Skeletal muscle tissue (tissue), 4 donors: Measurements from ENCODE around the gene IFNAR2. TPM values are rescaled to one million over a fixed set of nuclear protein-coding genes. Genes with fewer than 3 reads are reported as not detected.
A peak's percentile ranks its signal among the peaks of the same experiment; 100 is the strongest.
"Not testable (repeated sequence)": the region's sequence is repeated elsewhere in the genome, so short reads cannot be mapped to it uniquely, and the experiment has no call there.

ENCODE experiments used
- H3K27ac ChIP-seq: one replicate; pipeline ENCODE4 v1.7.0; 2013; ENCODE audit warnings: mild to moderate bottlenecking, low read depth, low read length, inconsistent platforms
- H3K27me3 ChIP-seq, 3 donors: one replicate each; pipeline ENCODE4 v1.7.0; 2013; ENCODE audit warnings: low read length in 3 of 3; ENCODE audit not compliant: control insufficient read depth in 3 of 3, insufficient read depth in 3 of 3
- H3K36me3 ChIP-seq, 3 donors: one replicate each; pipeline ENCODE4 v1.7.0; 2013; ENCODE audit warnings: low read length in 3 of 3; ENCODE audit not compliant: control insufficient read depth in 3 of 3, insufficient read depth in 3 of 3
- H3K4me1 ChIP-seq, 3 donors: one replicate each; pipeline ENCODE4 v1.7.0; 2013; ENCODE audit warnings: low read length in 3 of 3, mild to moderate bottlenecking in 3 of 3; ENCODE audit not compliant: control insufficient read depth in 3 of 3, insufficient read depth in 3 of 3
- H3K4me3 ChIP-seq, 3 donors: one replicate each; pipeline ENCODE4 v1.7.0; 2013; ENCODE audit warnings: low read length in 3 of 3
- H3K9ac ChIP-seq, 3 donors: one replicate each; pipeline ENCODE4 v1.7.0; 2013; ENCODE audit warnings: low read length in 3 of 3, mild to moderate bottlenecking in 3 of 3, moderate library complexity in 2 of 3, low read depth in 1 of 3
- H3K9me3 ChIP-seq, 3 donors: one replicate each; pipeline ENCODE4 v1.7.0; 2013; ENCODE audit warnings: low read length in 3 of 3; ENCODE audit not compliant: control insufficient read depth in 3 of 3
- total RNA-seq: library from RNA; depleted of rRNA; stranded (reverse); fragments of >200 nt; gene quantifications from one replicate; pipeline ENCODE4 v1.2.3, GENCODE V29; 2014
- donor health status: Osteomylitis.

Gene IFNAR2
- total RNA-seq, 1 donor from 2014 or later = 5.7 TPM

DNA sequence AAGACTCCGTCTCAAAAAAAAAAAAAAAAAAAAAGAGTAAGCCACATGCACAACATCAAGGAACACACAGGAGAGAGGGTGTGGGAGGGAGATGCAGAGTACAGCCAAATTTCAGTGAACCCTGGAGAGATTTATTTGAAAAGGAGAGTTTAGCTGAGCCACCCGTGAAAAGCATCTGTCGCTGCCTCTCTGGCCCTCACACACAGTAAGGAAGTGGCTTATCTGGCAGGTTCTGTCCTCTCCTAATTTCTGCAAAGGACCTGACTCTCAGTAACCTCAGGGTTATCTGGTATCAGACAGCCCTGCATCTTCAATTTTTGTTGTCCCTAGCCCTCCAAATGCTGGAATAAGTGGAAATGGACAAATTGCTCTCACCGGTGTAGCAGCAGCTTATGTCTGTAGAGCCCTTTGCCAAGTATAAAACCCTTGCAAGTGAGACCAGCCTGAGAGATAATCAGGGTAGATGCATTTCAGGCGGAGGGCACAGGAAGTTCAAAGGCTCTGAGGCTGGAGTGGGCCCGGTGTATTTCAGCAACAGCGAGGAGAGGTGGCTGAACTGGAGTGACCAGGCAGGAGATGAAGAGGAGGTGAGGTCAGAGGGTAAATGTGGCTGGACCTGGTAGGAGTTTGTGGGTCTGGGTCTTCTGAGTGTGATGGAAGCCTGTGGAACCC is 19.7 kb downstream of the IFNAR2 start:
- no peaks in the 10 kb centered on the region for H3K27me3 ChIP-seq
- peak overlapping the region in 2 of 3 donors; percentile 34 to 36 for H3K9ac ChIP-seq
- peaks cover 18 to 42% (median 34%) of the 10 kb centered on the region in 3 donors for H3K36me3 ChIP-seq
- H3K9me3 ChIP-seq = no peaks in the 10 kb centered on the region
- peaks cover 11 to 22% (median 19%) of the 10 kb centered on the region in 3 donors for H3K4me1 ChIP-seq
- H3K27ac ChIP-seq = no peak overlapping the region
- H3K4me3 ChIP-seq = no peak overlapping the region

DNA sequence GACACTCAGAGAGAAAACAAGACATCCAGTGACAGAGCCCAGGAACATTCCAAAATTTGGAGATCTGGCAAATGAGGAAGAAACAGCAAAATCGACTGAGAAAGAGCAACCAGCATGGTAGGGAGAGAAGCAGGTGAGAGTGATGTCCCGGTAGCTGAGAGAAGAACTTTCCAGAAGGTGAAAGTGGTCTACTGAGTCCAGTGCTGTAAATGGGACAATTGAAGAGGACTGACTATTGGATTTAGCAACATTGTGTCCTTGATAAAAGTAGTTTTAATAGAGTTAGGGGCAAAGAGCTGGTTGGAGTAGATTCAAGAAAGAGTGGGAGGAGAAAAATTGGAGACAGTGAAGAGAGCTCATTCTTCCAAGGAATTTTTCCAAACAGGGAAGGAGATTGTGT is 21.4 kb downstream of the IFNAR2 start:
- H3K27ac ChIP-seq = no peak overlapping the region
- peaks cover 16 to 39% (median 30%) of the 10 kb centered on the region in 3 donors for H3K36me3 ChIP-seq
- H3K9me3 ChIP-seq = no peaks in the 10 kb centered on the region
- H3K9ac ChIP-seq = no peak overlapping the region
- peaks cover 11 to 22% (median 16%) of the 10 kb centered on the region in 3 donors for H3K4me1 ChIP-seq
- H3K4me3 ChIP-seq = no peak overlapping the region
- no peaks in the 10 kb centered on the region for H3K27me3 ChIP-seq

DNA sequence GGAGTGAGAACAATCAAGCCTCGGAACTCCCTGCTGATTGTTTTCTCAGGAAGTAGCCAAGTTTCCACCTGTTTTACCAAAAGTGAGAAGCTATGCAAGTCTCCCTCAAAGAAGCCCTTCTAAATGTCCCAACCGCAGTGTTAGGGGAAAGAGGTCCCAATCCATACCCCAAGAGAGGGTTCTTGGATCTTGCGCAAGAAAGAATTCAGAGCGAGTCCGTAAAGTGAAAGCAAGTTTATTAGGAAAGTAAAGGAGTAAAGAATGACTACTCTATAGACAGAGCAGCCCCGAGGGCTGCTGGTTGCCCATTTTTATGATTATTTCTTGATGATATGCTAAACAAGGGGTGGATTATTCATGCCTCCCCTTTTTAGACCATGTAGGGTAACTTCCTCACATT is 23.6 kb downstream of the IFNAR2 start:
- H3K4me1 ChIP-seq = peaks cover 11 to 22% (median 12%) of the 10 kb centered on the region in 3 donors
- H3K27me3 ChIP-seq, H3K4me3 ChIP-seq, H3K9ac ChIP-seq, H3K9me3 ChIP-seq: not testable (repeated sequence)
- H3K36me3 ChIP-seq = peaks cover 24 to 34% (median 26%) of the 10 kb centered on the region in 3 donors
- H3K27ac ChIP-seq = peak overlapping the region; percentile 48

DNA sequence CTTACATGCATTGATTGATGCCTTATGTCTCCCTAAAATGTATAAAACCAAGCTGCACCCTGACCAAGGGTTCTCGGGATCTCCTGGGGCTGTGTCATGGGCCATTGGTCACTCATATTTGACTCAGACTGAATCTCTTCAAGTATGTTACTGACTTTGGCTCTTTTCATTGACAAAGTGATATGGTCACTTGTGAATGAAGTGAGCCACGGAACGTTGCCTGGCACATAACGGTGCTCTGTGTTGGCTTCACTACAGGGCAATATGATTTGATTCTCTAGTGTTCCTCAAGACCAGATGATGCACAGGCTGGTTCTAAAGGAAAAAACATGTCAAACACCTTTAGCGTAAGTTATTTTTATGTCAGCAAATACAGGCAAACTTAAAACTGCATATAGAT is 25.0 kb downstream of the IFNAR2 start:
- Histone ChIP-seq H3K9me3 (no peaks in the 10 kb centered on the region), H3K4me1 (peaks cover 5 to 10% (median 6%) of the 10 kb centered on the region in 3 donors), H3K27me3 (no peaks in the 10 kb centered on the region), H3K27ac (no peak overlapping the region), H3K9ac (no peak overlapping the region), H3K4me3 (no peak overlapping the region), H3K36me3 (peaks cover 26 to 30% (median 30%) of the 10 kb centered on the region in 3 donors)

GRCh38 chr21:33255404-33255803 is 25.7 kb downstream of the IFNAR2 start:
- H3K9me3 ChIP-seq = no peaks in the 10 kb centered on the region
- no peak overlapping the region for H3K4me3 ChIP-seq
- no peaks in the 10 kb centered on the region for H3K27me3 ChIP-seq
- peaks cover 4 to 8% (median 4%) of the 10 kb centered on the region in 3 donors for H3K4me1 ChIP-seq
- H3K36me3 ChIP-seq = peaks cover 25 to 30% (median 27%) of the 10 kb centered on the region in 3 donors
- H3K27ac ChIP-seq = no peak overlapping the region
- no peak overlapping the region for H3K9ac ChIP-seq

DNA sequence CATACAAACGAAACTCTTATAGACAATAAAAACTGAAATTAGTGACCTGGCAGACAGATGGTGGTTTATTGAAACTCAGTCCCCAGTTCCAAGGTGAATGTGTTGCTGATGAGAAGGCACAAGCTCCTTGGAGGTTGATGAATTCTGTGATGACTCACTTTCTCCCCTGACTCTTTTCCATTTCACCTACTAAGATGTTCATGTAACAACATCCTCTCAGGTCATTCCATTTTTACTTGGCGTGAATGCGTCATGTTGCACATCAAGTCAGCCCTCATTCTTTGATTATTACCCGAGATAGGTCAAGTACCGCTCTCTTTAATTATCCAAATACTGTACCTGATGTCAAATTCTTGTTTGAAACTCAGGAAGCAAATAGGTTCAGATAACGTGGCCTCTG is 26.3 kb downstream of the IFNAR2 start:
- Histone ChIP-seq H3K4me3 (no peak overlapping the region), H3K4me1 (peaks cover 4 to 8% (median 4%) of the 10 kb centered on the region in 3 donors), H3K36me3 (peaks cover 23 to 30% (median 23%) of the 10 kb centered on the region in 3 donors), H3K27me3 (no peaks in the 10 kb centered on the region), H3K9ac (no peak overlapping the region), H3K27ac (no peak overlapping the region), H3K9me3 (no peaks in the 10 kb centered on the region)

GRCh38 chr21:33257094-33257803 is 27.5 kb downstream of the IFNAR2 start:
- H3K27ac ChIP-seq = no peak overlapping the region
- H3K9me3 ChIP-seq = no peaks in the 10 kb centered on the region
- no peaks in the 10 kb centered on the region for H3K27me3 ChIP-seq
- no peak overlapping the region for H3K9ac ChIP-seq
- peaks cover 0 to 8% (median 4%) of the 10 kb centered on the region in 3 donors for H3K4me1 ChIP-seq
- no peak overlapping the region for H3K4me3 ChIP-seq
- H3K36me3 ChIP-seq = peaks cover 20 to 30% (median 23%) of the 10 kb centered on the region in 3 donors

DNA sequence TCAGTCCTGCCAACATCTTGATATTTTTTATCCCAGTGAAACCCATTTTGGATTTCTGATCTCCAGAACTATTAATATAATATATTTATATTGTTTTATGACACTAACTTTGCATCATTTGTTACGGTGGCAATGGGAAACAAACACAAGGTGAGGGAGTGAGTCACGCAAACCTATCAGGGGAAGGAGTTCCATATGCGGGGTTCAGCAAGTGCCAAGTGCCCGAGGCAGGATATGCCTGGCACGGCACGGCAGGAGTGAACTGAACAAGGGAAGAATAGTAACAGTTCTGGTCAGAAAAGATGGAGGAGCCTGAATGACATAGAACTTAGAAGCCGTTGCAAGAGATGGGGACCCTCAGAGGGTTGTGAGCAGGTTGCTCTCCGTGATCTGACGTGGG is 28.7 kb downstream of the IFNAR2 start:
- peaks cover 17 to 35% (median 30%) of the 10 kb centered on the region in 3 donors for H3K36me3 ChIP-seq
- no peak overlapping the region for H3K4me3 ChIP-seq
- H3K9me3 ChIP-seq = no peaks in the 10 kb centered on the region
- H3K4me1 ChIP-seq = peaks cover 0 to 2% (median 0%) of the 10 kb centered on the region in 3 donors
- H3K27me3 ChIP-seq = no peaks in the 10 kb centered on the region
- no peak overlapping the region for H3K9ac ChIP-seq
- H3K27ac ChIP-seq = no peak overlapping the region

DNA sequence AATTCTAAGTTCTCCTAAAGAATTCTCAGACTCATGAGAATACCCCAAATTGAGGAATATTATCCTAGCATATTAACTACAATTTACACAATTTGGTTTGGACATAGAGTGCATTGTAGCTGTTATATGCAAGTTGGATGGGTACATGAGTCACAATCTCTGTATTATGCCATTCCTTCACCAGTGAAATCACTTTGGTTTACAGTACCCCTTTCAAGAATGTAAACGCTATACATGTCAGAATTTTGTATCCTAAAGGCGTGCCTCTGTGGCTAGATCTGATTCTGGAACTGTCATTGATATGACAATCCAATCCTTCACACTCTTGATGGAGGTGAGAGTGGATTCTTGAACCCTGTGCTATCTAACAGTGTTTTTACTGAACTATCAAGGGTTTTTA is 29.7 kb downstream of the IFNAR2 start:
- Histone ChIP-seq H3K4me3 (no peak overlapping the region), H3K9me3 (no peaks in the 10 kb centered on the region), H3K36me3 (peaks cover 15 to 31% (median 29%) of the 10 kb centered on the region in 3 donors), H3K4me1 (peaks cover 0 to 4% (median 4%) of the 10 kb centered on the region in 3 donors), H3K27me3 (no peaks in the 10 kb centered on the region), H3K9ac (no peak overlapping the region), H3K27ac (no peak overlapping the region)

DNA sequence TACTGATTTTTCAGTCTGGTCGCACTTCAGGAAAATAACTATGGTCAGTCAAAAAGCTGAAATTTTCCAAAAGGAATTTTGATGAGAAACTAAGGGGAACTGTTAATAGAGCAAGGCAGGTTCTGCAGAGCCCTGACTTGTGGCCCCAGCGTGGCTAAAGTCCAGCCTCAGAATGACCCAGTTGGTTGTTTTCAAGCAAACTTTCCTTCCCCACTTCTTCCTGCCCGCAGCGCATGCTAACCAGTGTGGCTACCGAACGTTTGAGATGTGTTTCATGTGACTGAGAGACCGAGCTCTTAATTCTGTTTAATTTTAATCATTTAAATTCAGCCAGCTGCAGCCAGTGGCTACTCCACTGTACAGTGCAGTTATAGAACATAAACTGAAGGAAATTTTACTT is 30.3 kb downstream of the IFNAR2 start:
- H3K9ac ChIP-seq = no peak overlapping the region
- H3K27ac ChIP-seq = no peak overlapping the region
- no peak overlapping the region for H3K4me3 ChIP-seq
- H3K36me3 ChIP-seq = peaks cover 12 to 29% (median 27%) of the 10 kb centered on the region in 3 donors
- H3K4me1 ChIP-seq = peaks cover 0 to 8% (median 7%) of the 10 kb centered on the region in 3 donors
- no peaks in the 10 kb centered on the region for H3K27me3 ChIP-seq
- no peaks in the 10 kb centered on the region for H3K9me3 ChIP-seq
